ENCODE measurements around the gene NSFL1C.

NSFL1C gene

GRCh38 chr20:1457992-1458391, 8.7 kb downstream of the NSFL1C start:
- no peak for DNase-seq

- no peak for DNase-seq
Observed at GRCh38 chr20:1456300-1456699, 10.3 kb downstream of the NSFL1C start.

- DNase-seq, result no peak
Observed at GRCh38 chr20:1450926-1451491, 15.6 kb downstream of the NSFL1C start.

- no peak for DNase-seq
Observed at GRCh38 chr20:1449370-1449769, 17.3 kb downstream of the NSFL1C start.

- DNase-seq, result no peak
Observed at GRCh38 chr20:1448081-1448620, 18.5 kb downstream of the NSFL1C start.

GRCh38 chr20:1446536-1446935, 20.1 kb downstream of the NSFL1C start:
- no peak for DNase-seq

- DNase-seq, result no peak
Observed at GRCh38 chr20:1443085-1443484, 23.6 kb downstream of the NSFL1C start.

- DNase-seq, result no peak
Observed at GRCh38 chr20:1442304-1442703, 24.3 kb downstream of the NSFL1C start.

GRCh38 chr20:1441133-1441532, 25.5 kb downstream of the NSFL1C start:
- no peak for DNase-seq

GRCh38 chr20:1440024-1440423, 26.6 kb downstream of the NSFL1C start:
- no peak for DNase-seq

- DNase-seq, result no peak
Observed at GRCh38 chr20:1438361-1438760, 28.3 kb downstream of the NSFL1C start.

- peak; percentile 41 for DNase-seq
Observed at GRCh38 chr20:1437235-1437904, 29.3 kb downstream of the NSFL1C start.

- DNase-seq, result no peak
Observed at GRCh38 chr20:1436263-1436662, 30.4 kb downstream of the NSFL1C start.

GRCh38 chr20:1435337-1435699, 31.3 kb downstream of the NSFL1C start:
- DNase-seq, result no peak

- peak; percentile 94 for DNase-seq
Observed at GRCh38 chr20:1434571-1435336, 31.9 kb downstream of the NSFL1C start.

- DNase-seq, result no peak
Observed at GRCh38 chr20:1431158-1431557, 35.5 kb downstream of the NSFL1C start.

- no peak for DNase-seq
Observed at GRCh38 chr20:1430004-1430451, 36.6 kb downstream of the NSFL1C start.

GRCh38 chr20:1429143-1429728, 37.4 kb downstream of the NSFL1C start:
- no peak for DNase-seq

GRCh38 chr20:1427457-1428054, 39.1 kb downstream of the NSFL1C start:
- peak; percentile 86 for DNase-seq

GRCh38 chr20:1426231-1426849, 40.3 kb downstream of the NSFL1C start:
- no peak for DNase-seq

GRCh38 chr20:1424336-1424735, 42.3 kb downstream of the NSFL1C start:
- DNase-seq, result no peak

- peak; percentile 44 for DNase-seq
Observed at GRCh38 chr20:1423625-1424106, 43.0 kb downstream of the NSFL1C start.
